Endothelial cell of umbilical vein (primary cell): ENCODE data around the gene UPK3BL1. TPM values are rescaled to one million over a fixed set of nuclear protein-coding genes. Genes with fewer than 3 reads are reported as not detected.
"Not testable (repeated sequence)": the region's sequence is repeated elsewhere in the genome, so short reads cannot be mapped to it uniquely, and the experiment has no call there.

Source experiments
- BruUV-seq: library from RNA; stranded (reverse); fragments of 400-500 nt; replicated peaks from 2 replicates; lab custom pipeline; 2021; lab: Mats Ljungman, UMichigan
- CTCF ChIA-PET: fragments of 300-600, 350-600 bp; sonication (Branson Sonifier 250); formaldehyde crosslinking; loops from one replicate; lab custom pipeline; 2021; ENCODE audit warnings: antibody characterized with exemption, inconsistent platforms; lab: Charles Lee
- POLR2A ChIA-PET: fragments of 300-600, 350-600 bp; sonication (Branson Sonifier 250); formaldehyde crosslinking; loops from one replicate; lab custom pipeline; 2021; ENCODE audit warnings: antibody characterized with exemption, inconsistent platforms; lab: Charles Lee
- DNase-seq: peaks from one replicate; pipeline ENCODE4 v3.0.0-alpha.2; 2011; ENCODE audit warnings: low read depth, low spot score
- FAIRE-seq: peaks from 2 replicates; lab custom pipeline; 2011; peaks lifted over from hg19 to GRCh38; lab: Jason Lieb, UNC
- H2AFZ ChIP-seq: 2 replicates; pipeline ENCODE4 v1.6.0; 2012; ENCODE audit warnings: low read depth, low read length, control low read depth, inconsistent platforms
- H3K27ac ChIP-seq: 2 replicates; pipeline ENCODE4 v1.5.1; 2011; ENCODE audit warnings: low read depth, mild to moderate bottlenecking, control low read depth, low read length, moderate library complexity; ENCODE audit not compliant: insufficient read depth
- H3K27me3 ChIP-seq, 2 experiments: 2 replicates each; pipeline versions ENCODE4 v1.6.0 to v1.6.1; 2011; ENCODE audit warnings: low read length in 2 of 2, mixed read lengths in 1 of 2; ENCODE audit not compliant: control insufficient read depth in 2 of 2, insufficient read depth in 2 of 2
- H3K36me3 ChIP-seq, 2 experiments: 2 replicates in 1 of 2; 3 replicates in 1 of 2; pipeline ENCODE4 v1.5.1; 2011; ENCODE audit warnings: low read length in 2 of 2, mild to moderate bottlenecking in 1 of 2, moderate library complexity in 1 of 2; ENCODE audit not compliant: control insufficient read depth in 2 of 2, insufficient read depth in 2 of 2; ENCODE audit errors: extremely low read depth in 1 of 2
- H3K4me1 ChIP-seq: 3 replicates; pipeline ENCODE4 v1.5.1; 2011; ENCODE audit warnings: mild to moderate bottlenecking, low read length; ENCODE audit not compliant: control insufficient read depth, insufficient read depth; ENCODE audit errors: extremely low read depth
- H3K4me2 ChIP-seq: 2 replicates; pipeline ENCODE4 v1.6.1; 2011; ENCODE audit warnings: low read length, control low read depth, mixed read lengths; ENCODE audit not compliant: insufficient read depth
- H3K4me3 ChIP-seq, 3 experiments: fragments of 200-600 bp in 1 of 3; sonication (generic), shearing (Covaris generic) in 1 of 3; replicated peaks in 1 of 3; 2 replicates each; pipeline ENCODE4 v1.5.1; 2011 to 2016; ENCODE audit warnings: control low read depth in 3 of 3, low read length in 3 of 3, mild to moderate bottlenecking in 2 of 3, inconsistent platforms in 1 of 3, low read depth in 1 of 3, moderate library complexity in 1 of 3; ENCODE audit not compliant: insufficient read depth in 1 of 3
- H3K79me2 ChIP-seq: 2 replicates; pipeline ENCODE4 v1.6.0; 2012; ENCODE audit warnings: low read length, inconsistent platforms; ENCODE audit not compliant: control insufficient read depth, insufficient read depth
- H3K9ac ChIP-seq: replicated peaks from 2 replicates; pipeline ENCODE3; 2011; ENCODE audit warnings: low read length, control low read depth; ENCODE audit not compliant: insufficient read depth; ENCODE audit errors: extremely low read depth
- H3K9me1 ChIP-seq: replicated peaks from 3 replicates; pipeline ENCODE4 v1.6.0; 2011; ENCODE audit warnings: mild to moderate bottlenecking, low read length; ENCODE audit not compliant: control insufficient read depth, insufficient read depth; ENCODE audit errors: extremely low read depth
- H3K9me3 ChIP-seq: replicated peaks from 2 replicates; pipeline ENCODE4 v1.5.1; 2012; ENCODE audit warnings: low read length, inconsistent platforms; ENCODE audit not compliant: control insufficient read depth, insufficient read depth
- H4K20me1 ChIP-seq: replicated peaks from 2 replicates; pipeline ENCODE3; 2011; ENCODE audit warnings: mild to moderate bottlenecking, low read length; ENCODE audit not compliant: control insufficient read depth, insufficient read depth; ENCODE audit errors: extremely low read depth
- dilution Hi-C: fragments of 300-500 bp; cut with MboI; formaldehyde crosslinking; loops from one replicate; pipeline ENCODE4 v1.15.0; 2019; ENCODE audit warnings: low sequenced_read_pairs; ENCODE audit not compliant: extremely low pct_ligation_motif_present
- intact Hi-C: fragments of 100-400 bp; cut with micrococcal nuclease; formaldehyde crosslinking; loops from one replicate; pipeline ENCODE4 v1.10.0; 2022
- polyA plus RNA-seq, 4 experiments: library from polyadenylated mRNA; depleted of rRNA in 3 of 4; stranded (reverse) in 3 of 4; unstranded in 1 of 4; fragments of >200 nt; gene quantifications; 2 replicates each; pipeline versions ENCODE4 v1.2.1 to v1.2.3, GENCODE V29; 2011 to 2012; ENCODE audit warnings: missing spikeins in 1 of 4
- total RNA-seq: library from RNA; stranded (reverse); gene quantifications from 2 replicates; pipeline ENCODE4 v1.2.3, GENCODE V29; 2021

UPK3BL1 gene
- total and polyA plus RNA-seq, 2 donors (not counting 3 experiments of a cell fraction or from before 2014, with no cell fraction given): 14.1 to 17.8 TPM

- intact Hi-C loops, H3K4me2 ChIP-seq, BruUV-seq, H3K9me1 ChIP-seq, dilution Hi-C loops, H3K27me3 ChIP-seq, CTCF ChIA-PET, H3K9me3 ChIP-seq, DNase-seq, POLR2A ChIA-PET, FAIRE-seq, H3K4me3 ChIP-seq, H2AFZ ChIP-seq, H3K4me1 ChIP-seq, H3K79me2 ChIP-seq, H3K9ac ChIP-seq, H3K27ac ChIP-seq, H4K20me1 ChIP-seq, H3K36me3 ChIP-seq: not testable (repeated sequence)
Observed at GRCh38 chr7:102615930-102616329, 26.7 kb downstream of the UPK3BL1 start.

- not testable (repeated sequence) for H3K4me2 ChIP-seq, FAIRE-seq
Observed at GRCh38 chr7:102614873-102615272, 27.7 kb downstream of the UPK3BL1 start.

GRCh38 chr7:102614346-102614697, 28.3 kb downstream of the UPK3BL1 start:
- POLR2A ChIA-PET, intact Hi-C loops: not testable (repeated sequence)

More at GRCh38 chr7:102614873-102615272, 27.7 kb downstream of the UPK3BL1 start:
- H3K27me3 ChIP-seq, H4K20me1 ChIP-seq, POLR2A ChIA-PET, H3K9me3 ChIP-seq, dilution Hi-C loops, H2AFZ ChIP-seq, BruUV-seq, H3K9ac ChIP-seq, H3K9me1 ChIP-seq, H3K4me3 ChIP-seq, H3K4me1 ChIP-seq, DNase-seq, H3K36me3 ChIP-seq, H3K79me2 ChIP-seq, H3K27ac ChIP-seq, intact Hi-C loops, CTCF ChIA-PET: not testable (repeated sequence)

GRCh38 chr7:102613575-102614345, 28.8 kb downstream of the UPK3BL1 start:
- H2AFZ ChIP-seq, H3K27me3 ChIP-seq, H3K9me1 ChIP-seq, H3K4me2 ChIP-seq, dilution Hi-C loops, H4K20me1 ChIP-seq, H3K27ac ChIP-seq, POLR2A ChIA-PET, H3K36me3 ChIP-seq, BruUV-seq, H3K4me1 ChIP-seq, H3K9ac ChIP-seq, intact Hi-C loops, H3K9me3 ChIP-seq, H3K79me2 ChIP-seq, CTCF ChIA-PET, H3K4me3 ChIP-seq, DNase-seq: not testable (repeated sequence)
- FAIRE-seq: peak; percentile 52

More at GRCh38 chr7:102614346-102614697, 28.3 kb downstream of the UPK3BL1 start:
- H4K20me1 ChIP-seq, H3K9me3 ChIP-seq, H3K9me1 ChIP-seq, H2AFZ ChIP-seq, BruUV-seq, H3K79me2 ChIP-seq, CTCF ChIA-PET, H3K36me3 ChIP-seq, H3K9ac ChIP-seq, H3K27me3 ChIP-seq, H3K27ac ChIP-seq, dilution Hi-C loops, H3K4me2 ChIP-seq, H3K4me1 ChIP-seq, DNase-seq, H3K4me3 ChIP-seq: not testable (repeated sequence)
- FAIRE-seq: peak; percentile 84
